ENCODE measurements around the gene USP35. TPM values are rescaled to one million over a fixed set of nuclear protein-coding genes. Genes with fewer than 3 reads are reported as not detected.

The USP35 gene
- total RNA-seq, 1 donor from 2014 or later = 6.6 TPM

DNA sequence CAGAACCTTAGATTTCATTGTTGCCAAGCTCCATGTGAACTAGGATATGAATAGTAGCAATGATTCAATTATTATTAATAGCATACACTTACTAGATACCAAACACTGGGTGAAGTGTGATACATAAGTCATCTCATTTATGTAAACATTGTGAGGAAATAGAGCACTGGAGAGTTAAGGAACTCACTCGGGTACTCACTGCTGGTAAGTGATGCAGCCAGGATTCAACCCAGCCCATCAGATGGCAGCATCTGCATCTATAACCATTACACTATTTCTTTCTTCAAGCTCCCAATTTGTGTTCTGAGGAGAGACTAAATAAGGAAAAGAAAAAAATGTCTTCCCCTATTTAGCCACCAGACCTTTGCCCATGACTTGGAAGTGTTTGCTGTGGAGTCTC, 39.1 kb upstream of the USP35 start:
- Histone ChIP-seq H3K27me3 (ENCODE audit: control insufficient read depth, insufficient read depth, low read length) (no peaks in the 10 kb centered on the region), H3K4me3 (ENCODE audit: low read depth, low read length) (no peak overlapping the region), H3K36me3 (ENCODE audit: control insufficient read depth, insufficient read depth, low read length) (peaks cover 1% of the 10 kb centered on the region)
- TF ChIP-seq, protein P1, sequence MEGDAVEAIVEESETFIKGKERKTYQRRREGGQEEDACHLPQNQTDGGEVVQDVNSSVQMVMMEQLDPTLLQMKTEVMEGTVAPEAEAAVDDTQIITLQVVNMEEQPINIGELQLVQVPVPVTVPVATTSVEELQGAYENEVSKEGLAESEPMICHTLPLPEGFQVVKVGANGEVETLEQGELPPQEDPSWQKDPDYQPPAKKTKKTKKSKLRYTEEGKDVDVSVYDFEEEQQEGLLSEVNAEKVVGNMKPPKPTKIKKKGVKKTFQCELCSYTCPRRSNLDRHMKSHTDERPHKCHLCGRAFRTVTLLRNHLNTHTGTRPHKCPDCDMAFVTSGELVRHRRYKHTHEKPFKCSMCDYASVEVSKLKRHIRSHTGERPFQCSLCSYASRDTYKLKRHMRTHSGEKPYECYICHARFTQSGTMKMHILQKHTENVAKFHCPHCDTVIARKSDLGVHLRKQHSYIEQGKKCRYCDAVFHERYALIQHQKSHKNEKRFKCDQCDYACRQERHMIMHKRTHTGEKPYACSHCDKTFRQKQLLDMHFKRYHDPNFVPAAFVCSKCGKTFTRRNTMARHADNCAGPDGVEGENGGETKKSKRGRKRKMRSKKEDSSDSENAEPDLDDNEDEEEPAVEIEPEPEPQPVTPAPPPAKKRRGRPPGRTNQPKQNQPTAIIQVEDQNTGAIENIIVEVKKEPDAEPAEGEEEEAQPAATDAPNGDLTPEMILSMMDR (IDR thresholded peaks at IDR 0.05; ENCODE audit: insufficient read depth, low read length, poor library complexity, severe bottlenecking) = no peak
- no peak for DNase-seq (ENCODE audit: low read depth)

DNA sequence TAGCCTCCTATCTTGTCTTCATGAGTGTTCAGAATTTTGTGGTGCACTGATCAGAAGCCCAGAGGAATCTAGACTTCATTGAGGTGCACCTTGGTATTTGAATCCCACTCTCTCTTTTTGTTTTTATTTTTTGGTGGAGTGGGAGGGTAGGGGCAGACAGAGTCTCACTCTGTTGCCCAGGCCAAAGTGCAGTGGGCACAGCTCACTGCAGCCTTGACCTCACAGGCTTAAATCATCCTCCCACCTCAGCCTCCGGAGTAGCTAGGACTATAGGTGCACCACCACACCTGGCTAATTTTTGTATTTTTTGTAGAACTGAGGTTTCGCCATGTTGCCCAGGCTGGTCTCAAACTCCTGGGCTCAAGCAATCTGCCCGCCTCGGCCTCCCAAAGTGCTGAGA, 38.4 kb upstream of the USP35 start:
- Histone ChIP-seq H3K27me3 (ENCODE audit: control insufficient read depth, insufficient read depth, low read length) (no peaks in the 10 kb centered on the region), H3K36me3 (ENCODE audit: control insufficient read depth, insufficient read depth, low read length) (peaks cover 1% of the 10 kb centered on the region), H3K4me3 (ENCODE audit: low read depth, low read length) (no peak overlapping the region)
- TF ChIP-seq, protein P1 (IDR thresholded peaks at IDR 0.05; ENCODE audit: insufficient read depth, low read length, poor library complexity, severe bottlenecking) = no peak
- no peak for DNase-seq (ENCODE audit: low read depth)

DNA sequence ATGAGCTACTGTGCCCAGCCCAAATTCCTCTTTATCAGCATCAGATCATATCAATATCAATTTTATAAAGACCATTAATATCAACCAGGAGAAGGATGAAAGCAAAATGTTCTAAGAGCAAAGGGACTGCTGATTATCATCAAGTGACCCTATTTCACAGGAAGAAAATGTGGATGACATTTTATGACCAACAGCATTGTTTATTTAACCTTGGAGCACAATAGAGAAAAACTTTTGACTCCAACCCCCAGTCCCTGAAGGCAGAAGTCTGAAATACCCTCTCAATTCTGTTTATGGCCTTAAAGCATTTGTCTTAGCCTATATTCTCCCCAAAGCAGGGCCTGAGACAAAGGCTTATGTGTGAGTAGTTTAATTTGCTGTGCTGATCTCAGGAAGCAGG, 38.0 kb upstream of the USP35 start:
- H3K27me3 ChIP-seq (ENCODE audit: control insufficient read depth, insufficient read depth, low read length) = no peaks in the 10 kb centered on the region
- TF ChIP-seq, protein P1 (IDR thresholded peaks at IDR 0.05; ENCODE audit: insufficient read depth, low read length, poor library complexity, severe bottlenecking) = no peak
- no peak for DNase-seq (ENCODE audit: low read depth)

DNA sequence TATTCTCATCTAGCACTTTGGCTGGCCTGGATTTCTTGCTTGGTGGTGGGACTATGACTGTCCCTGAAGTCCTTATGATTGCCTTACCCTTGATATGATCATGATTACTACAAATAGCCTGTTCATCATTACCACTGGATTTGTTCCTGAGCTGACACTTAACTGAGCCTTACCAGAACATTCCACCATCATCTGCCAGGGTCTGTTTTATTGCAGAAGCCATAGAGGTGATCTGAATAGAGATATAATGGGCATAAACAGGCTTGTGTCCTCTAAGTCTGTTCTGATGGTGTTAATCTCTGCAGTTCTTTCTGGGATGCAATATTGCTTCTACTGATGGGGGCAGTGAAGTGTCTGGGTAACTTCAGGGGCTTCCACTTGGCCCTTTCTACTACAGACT, 36.9 kb upstream of the USP35 start:
- DNase-seq (ENCODE audit: low read depth) = no peak
- H3K36me3 ChIP-seq (ENCODE audit: control insufficient read depth, insufficient read depth, low read length) = peaks cover 1% of the 10 kb centered on the region
- H3K4me3 ChIP-seq (ENCODE audit: low read depth, low read length) = no peak overlapping the region
- no peaks in the 10 kb centered on the region for H3K27me3 ChIP-seq (ENCODE audit: control insufficient read depth, insufficient read depth, low read length)
- TF ChIP-seq, protein P1 (IDR thresholded peaks at IDR 0.05; ENCODE audit: insufficient read depth, low read length, poor library complexity, severe bottlenecking) = no peak

More for the DNA sequence above, 38.0 kb upstream of the USP35 start:
- Histone ChIP-seq H3K4me3 (ENCODE audit: low read depth, low read length) (no peak overlapping the region), H3K36me3 (ENCODE audit: control insufficient read depth, insufficient read depth, low read length) (peaks cover 1% of the 10 kb centered on the region)

DNA sequence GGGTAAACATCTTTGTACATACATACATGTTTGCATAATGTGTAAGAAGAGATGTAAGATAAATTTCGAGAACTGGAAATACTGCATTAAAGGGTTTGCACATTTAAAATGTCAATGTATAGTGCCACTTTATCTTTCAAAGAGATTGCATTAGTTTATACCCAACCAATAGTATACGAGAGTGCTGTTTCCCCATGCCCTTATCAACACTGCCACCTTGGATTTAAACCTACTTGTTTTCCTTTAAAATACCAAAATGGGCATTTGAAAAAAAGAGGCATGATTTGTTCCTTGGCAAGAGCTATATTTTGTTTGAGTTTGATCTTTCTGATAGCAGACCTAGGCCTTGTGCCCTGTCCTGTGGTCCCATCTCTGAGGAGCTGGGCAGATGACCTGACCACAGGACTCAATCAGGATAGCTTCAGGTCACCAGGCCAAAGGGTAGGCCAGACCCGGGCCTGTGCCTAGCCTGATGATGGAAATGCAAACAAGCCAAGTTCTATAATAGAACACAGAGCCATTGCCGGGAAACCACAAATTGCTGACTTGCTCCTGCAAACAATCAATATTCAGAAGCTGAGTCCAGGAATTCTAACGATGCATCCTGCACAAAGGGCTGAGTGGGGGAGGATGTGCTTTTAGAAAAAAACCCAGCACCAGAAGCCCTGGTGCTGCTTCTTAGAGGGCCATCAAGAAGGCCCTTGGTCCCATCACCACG, 32.4 kb upstream of the USP35 start:
- DNase-seq (ENCODE audit: low read depth) = no peak
- Histone ChIP-seq H3K27me3 (ENCODE audit: control insufficient read depth, insufficient read depth, low read length) (no peaks in the 10 kb centered on the region), H3K36me3 (ENCODE audit: control insufficient read depth, insufficient read depth, low read length) (peaks cover 1% of the 10 kb centered on the region), H3K4me3 (ENCODE audit: low read depth, low read length) (no peak overlapping the region)
- TF ChIP-seq, protein P1 (IDR thresholded peaks at IDR 0.05; ENCODE audit: insufficient read depth, low read length, poor library complexity, severe bottlenecking) = no peak

Measured in kidney epithelial cell (primary cell).